B cell (primary cell): ENCODE data around the gene NIF3L1. TPM values are rescaled to one million over a fixed set of nuclear protein-coding genes. Genes with fewer than 3 reads are reported as not detected.

ENCODE experiments used
- ATAC-seq: fragments of 200-7000 bp; cut with Tn5 transposase; one replicate; pipeline ENCODE4 v1.10.0; 2021; ENCODE audit warnings: low read depth, mild to moderate bottlenecking, moderate number of reproducible peaks, moderate library complexity
- CTCF ChIA-PET: fragments of 350-600 bp; sonication (Branson Sonifier 250); formaldehyde crosslinking; loops from one replicate; lab custom pipeline; 2021; ENCODE audit warnings: antibody characterized with exemption, inconsistent platforms; lab: Charles Lee
- POLR2A ChIA-PET: fragments of 350-600 bp; sonication (Branson Sonifier 250); formaldehyde crosslinking; loops from one replicate; lab custom pipeline; 2021; ENCODE audit warnings: antibody characterized with exemption; lab: Charles Lee
- DNase-seq: peaks from one replicate; pipeline ENCODE4 v3.0.0; 2013
- H2AFZ ChIP-seq: 2 replicates; pipeline ENCODE4 v1.6.1; 2012; ENCODE audit warnings: mild to moderate bottlenecking, low read depth, low read length; ENCODE audit not compliant: insufficient read depth, poor library complexity, severe bottlenecking
- H3K27ac ChIP-seq, 2 donors: 1 replicate in 1 of 2; 2 replicates in 1 of 2; pipeline ENCODE4 v1.5.1; 2012 to 2013; ENCODE audit warnings: low read length in 2 of 2, mild to moderate bottlenecking in 2 of 2, moderate library complexity in 1 of 2
- H3K27me3 ChIP-seq, 4 experiments: fragments of 200-600 bp in 1 of 4; sonication (generic) in 1 of 4; replicated peaks in 1 of 4; 1 replicate in 2 of 4; 2 replicates in 2 of 4; pipeline versions ENCODE4 v1.6.1 to v1.7.0; 2013 to 2016; ENCODE audit warnings: low read length in 3 of 4, mild to moderate bottlenecking in 2 of 4, mixed read lengths in 1 of 4, moderate library complexity in 1 of 4; ENCODE audit not compliant: insufficient read depth in 4 of 4, control insufficient read depth in 3 of 4; ENCODE audit errors: control extremely low read depth in 1 of 4
- H3K36me3 ChIP-seq, 2 experiments: replicated peaks in 1 of 2; 1 replicate in 1 of 2; 2 replicates in 1 of 2; pipeline versions ENCODE4 v1.6.1 to v1.7.1; 2013; ENCODE audit warnings: low read length in 1 of 2; ENCODE audit not compliant: insufficient read depth in 2 of 2, control insufficient read depth in 1 of 2; ENCODE audit errors: control extremely low read depth in 1 of 2, extremely low read depth in 1 of 2
- H3K4me1 ChIP-seq, 2 donors: fragments of 200-600 bp in 1 of 2; sonication (generic) in 1 of 2; 1 replicate in 1 of 2; 2 replicates in 1 of 2; pipeline versions ENCODE4 v1.5.1 to v1.6.1; 2013 to 2017; ENCODE audit warnings: low read length in 2 of 2; ENCODE audit not compliant: control insufficient read depth in 2 of 2, insufficient read depth in 2 of 2
- H3K4me2 ChIP-seq: replicated peaks from 2 replicates; pipeline ENCODE3; 2012; ENCODE audit warnings: mild to moderate bottlenecking, low read depth, low read length; ENCODE audit not compliant: poor library complexity, severe bottlenecking
- H3K4me3 ChIP-seq, 5 experiments: fragments of 200-600 bp in 1 of 5; sonication (generic) in 1 of 5; 1 replicate in 3 of 5; 2 replicates in 2 of 5; pipeline versions ENCODE4 v1.5.1 to v1.7.0; 2011 to 2016; ENCODE audit warnings: low read length in 4 of 5, mild to moderate bottlenecking in 4 of 5, low read depth in 2 of 5, control low read depth in 1 of 5, moderate library complexity in 1 of 5; ENCODE audit not compliant: insufficient read depth in 1 of 5; ENCODE audit errors: control extremely low read depth in 1 of 5, extremely low read depth in 1 of 5
- H3K79me2 ChIP-seq: fragments of 200-600 bp; sonication (generic); one replicate; pipeline ENCODE4 v1.6.0; 2016; ENCODE audit warnings: low read length; ENCODE audit not compliant: control insufficient read depth, insufficient read depth
- H3K9ac ChIP-seq: fragments of 200-600 bp; sonication (generic); 2 replicates; pipeline ENCODE4 v1.6.1; 2017; ENCODE audit warnings: mild to moderate bottlenecking, low read length, moderate library complexity
- H3K9me3 ChIP-seq, 3 donors: one replicate each; pipeline versions ENCODE4 v1.6.1 to v1.7.1; 2013; ENCODE audit warnings: low read length in 2 of 3; ENCODE audit not compliant: control insufficient read depth in 2 of 3, insufficient read depth in 1 of 3; ENCODE audit errors: control extremely low read depth in 1 of 3
- H4K20me1 ChIP-seq: 2 replicates; pipeline ENCODE4 v1.6.0; 2012; ENCODE audit warnings: mild to moderate bottlenecking, low read length; ENCODE audit not compliant: insufficient read depth, control insufficient read depth, poor library complexity, severe bottlenecking
- H3K27ac Mint-ChIP-seq: one replicate; pipeline ENCODE4 v1.8.0; 2021; ENCODE audit warnings: mixed read lengths
- H3K27me3 Mint-ChIP-seq: one replicate; pipeline ENCODE4 v1.8.0; 2021; ENCODE audit warnings: mixed read lengths
- H3K4me1 Mint-ChIP-seq: one replicate; pipeline ENCODE4 v1.8.0; 2021; ENCODE audit warnings: mixed read lengths
- H3K4me3 Mint-ChIP-seq: one replicate; pipeline ENCODE4 v1.8.0; 2021; ENCODE audit warnings: mixed read lengths
- H3K9me3 Mint-ChIP-seq: one replicate; pipeline ENCODE4 v1.8.0; 2022; ENCODE audit warnings: mixed read lengths; ENCODE audit not compliant: insufficient read depth
- CTCF ChIP-seq: fragments of 200-600 bp; IDR thresholded peaks from one replicate; pipeline ENCODE4 v1.8.0; 2022; ENCODE audit warnings: antibody characterized with exemption, mild to moderate bottlenecking
- EZH2 ChIP-seq: IDR thresholded peaks from 2 replicates; pipeline ENCODE4 v1.6.1; 2012; ENCODE audit warnings: borderline replicate concordance, low read depth, mild to moderate bottlenecking, moderate library complexity, low read length; ENCODE audit not compliant: insufficient read depth, poor library complexity, severe bottlenecking
- WGBS: methylation state at CpG from one replicate; pipeline ENCODE4 v1.1.5; 2013; ENCODE audit warnings: missing lambda C conversion rate; ENCODE audit not compliant: insufficient coverage; 5-methylcytosine and 5-hydroxymethylcytosine counted together
- intact Hi-C: fragments of 100-400 bp; cut with micrococcal nuclease; formaldehyde crosslinking; loops from one replicate; pipeline ENCODE4 v1.10.0; 2022
- polyA plus RNA-seq: library from polyadenylated mRNA; depleted of rRNA; stranded (reverse); fragments of >200 nt; gene quantifications from 2 replicates; pipeline ENCODE4 v1.2.3, GENCODE V29; 2012
- small RNA-seq: library from RNA; depleted of rRNA; stranded (forward); fragments of <200 nt; gene quantifications from one replicate; pipeline ENCODE3, GENCODE V24; 2012; ENCODE audit warnings: low replicate concordance, low read depth; ENCODE audit not compliant: insufficient read length
- total RNA-seq, 2 donors: library from RNA; stranded (reverse); fragments of 120-200 nt in 1 of 2; gene quantifications; 1 replicate in 1 of 2; 2 replicates in 1 of 2; pipeline versions ENCODE4 v1.2.3 to v1.2.4, GENCODE V29; 2013 to 2022

The NIF3L1 gene
- total and polyA plus RNA-seq, 2 donors (not counting 1 experiment from before 2014, with no cell fraction given) = 22.6 to 26.7 TPM

GRCh38 chr2:200950378-200950777 lies 61.2 kb downstream of the NIF3L1 start:
- CTCF ChIA-PET = no interaction called here
- peaks cover 4% of the 10 kb centered on the region for H3K79me2 ChIP-seq
- no peak overlapping the region for H3K4me3 ChIP-seq
- no peak overlapping the region for H3K9ac ChIP-seq
- no peaks in the 10 kb centered on the region for H3K4me1 ChIP-seq
- Mint-ChIP-seq H3K27ac (no peak overlapping the region), H3K9me3 (no peaks in the 10 kb centered on the region), H3K4me3 (no peak overlapping the region), H3K27me3 (no peaks in the 10 kb centered on the region), H3K4me1 (no peaks in the 10 kb centered on the region)
- no CpG with 5 or more reads among the region's 3 CpGs for WGBS
- no peaks in the 10 kb centered on the region for H3K27me3 ChIP-seq
- TF ChIP-seq CTCF (no peak), EZH2 (no peak)
- peaks cover 3 to 47% of the 10 kb centered on the region in 2 experiments for H3K36me3 ChIP-seq
- intact Hi-C loops = no loop called here
- DNase-seq = no peak
- no peak overlapping the region for H3K27ac ChIP-seq
- H2AFZ ChIP-seq = no peak overlapping the region
- H4K20me1 ChIP-seq = no peaks in the 10 kb centered on the region
- H3K4me2 ChIP-seq = no peak overlapping the region
- POLR2A ChIA-PET = no interaction called here
- ATAC-seq = no peak
- H3K9me3 ChIP-seq = no peaks in the 10 kb centered on the region

Small RNA genes within 50 kb of the gene (small RNA-seq; reads per million reads assigned to genes)
- gene RF00019 = not detected
- gene RNA5SP115 = not detected
- not detected for gene RNU6-312P
- gene RNU6-762P = not detected

Other genes with a start within 250 kb of the NIF3L1 start
- gene BZW1, start 77.5 kb upstream of the NIF3L1 start, total RNA-seq = 109 and 120 TPM in 2 replicates
- gene BZW1, start 77.5 kb upstream of the NIF3L1 start, polyA plus RNA-seq = 53.8 and 91.4 TPM in 2 replicates
- 396 and 409 TPM in 2 replicates for gene CLK1, start 24.7 kb upstream of the NIF3L1 start, total RNA-seq
- 579 and 901 TPM in 2 replicates for gene CLK1, start 24.7 kb upstream of the NIF3L1 start, polyA plus RNA-seq
- 55.5 and 57.9 TPM in 2 replicates for gene PPIL3, start 294 bp upstream of the NIF3L1 start, total RNA-seq
- 36.2 and 61.4 TPM in 2 replicates for gene PPIL3, start 294 bp upstream of the NIF3L1 start, polyA plus RNA-seq
- gene ORC2, start 74.3 kb downstream of the NIF3L1 start, total RNA-seq = 50.6 and 63.6 TPM in 2 replicates
- 6.4 and 9.5 TPM in 2 replicates for gene ORC2, start 74.3 kb downstream of the NIF3L1 start, polyA plus RNA-seq
- gene HYCC2, start 182.3 kb downstream of the NIF3L1 start, total RNA-seq = 30.1 and 32.4 TPM in 2 replicates
- gene HYCC2, start 182.3 kb downstream of the NIF3L1 start, polyA plus RNA-seq = 3.6 and 9.0 TPM in 2 replicates
- gene NDUFB3, start 182.6 kb downstream of the NIF3L1 start, total RNA-seq = 35.1 and 44.7 TPM in 2 replicates
- 11.1 and 13.0 TPM in 2 replicates for gene NDUFB3, start 182.6 kb downstream of the NIF3L1 start, polyA plus RNA-seq
- 216 and 217 TPM in 2 replicates for gene CFLAR, start 226.8 kb downstream of the NIF3L1 start, total RNA-seq
- 53.3 and 58.4 TPM in 2 replicates for gene CFLAR, start 226.8 kb downstream of the NIF3L1 start, polyA plus RNA-seq